GM12875 (cell line): ENCODE measurements around the gene LGALS7.
"Not testable (repeated sequence)": the region's sequence is repeated elsewhere in the genome, so short reads cannot be mapped to it uniquely, and the experiment has no call there.

Experiments
- H3K4me3 ChIP-seq: one replicate; pipeline ENCODE4 v1.5.1; 2011; ENCODE audit warnings: low read depth, low read length, control low read depth
- CTCF ChIP-seq: IDR thresholded peaks from 2 replicates; pipeline ENCODE4 v1.5.1; 2011; ENCODE audit warnings: low read depth, mild to moderate bottlenecking, control low read depth, inconsistent platforms, low read length, moderate library complexity, borderline replicate concordance; ENCODE audit not compliant: insufficient read depth

Gene LGALS7

DNA sequence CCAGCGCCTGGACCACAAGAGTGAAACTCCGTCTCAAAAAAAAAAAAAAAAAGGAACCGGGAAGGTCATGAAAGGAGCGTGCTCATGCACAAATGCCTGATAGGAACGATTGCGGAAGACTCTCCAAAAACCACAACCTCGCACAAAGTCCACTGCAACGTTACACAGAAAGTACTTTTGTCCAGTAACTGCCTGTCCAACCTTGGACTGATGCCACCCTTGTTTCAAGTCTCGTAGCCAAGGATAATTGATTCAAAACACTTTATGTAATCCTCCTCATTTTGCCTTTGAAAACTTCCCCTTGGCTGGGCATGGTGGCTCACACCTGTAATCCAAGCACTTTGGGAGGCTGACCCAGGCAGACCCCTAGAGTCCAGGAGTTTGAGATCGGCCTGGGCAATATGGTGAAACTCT lies 13.7 kb downstream of the LGALS7 start:
- no peak overlapping the region for H3K4me3 ChIP-seq
- no peak for TF ChIP-seq CTCF

DNA sequence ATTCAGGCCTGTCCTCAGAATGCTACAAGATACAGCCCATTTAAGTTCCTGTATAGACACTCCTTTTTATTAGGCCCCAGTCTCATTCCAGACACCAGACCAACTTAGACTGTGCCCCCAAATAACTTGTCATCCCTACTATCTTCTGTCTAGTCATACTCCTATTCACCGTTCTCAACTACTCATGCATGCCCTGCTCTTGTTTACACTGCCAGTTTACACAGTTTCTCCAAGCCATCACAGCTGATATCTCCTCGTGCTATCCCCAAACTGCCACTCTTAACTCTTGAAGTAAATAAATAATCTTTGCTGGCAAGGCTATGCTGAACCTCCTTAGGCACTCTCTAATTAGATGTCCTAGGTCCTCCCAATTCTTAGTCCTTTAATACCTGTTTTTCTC lies 19.1 kb downstream of the LGALS7 start:
- H3K4me3 ChIP-seq: not testable (repeated sequence)

GRCh38 chr19:38753783-38754182 lies 19.5 kb downstream of the LGALS7 start:
- H3K4me3 ChIP-seq: not testable (repeated sequence)

GRCh38 chr19:38745316-38745715 lies 28.0 kb downstream of the LGALS7 start:
- no peak overlapping the region for H3K4me3 ChIP-seq
- no peak for TF ChIP-seq CTCF

- no peak overlapping the region for H3K4me3 ChIP-seq
- TF ChIP-seq CTCF: no peak
Observed at GRCh38 chr19:38744874-38745273, 28.4 kb downstream of the LGALS7 start.

DNA sequence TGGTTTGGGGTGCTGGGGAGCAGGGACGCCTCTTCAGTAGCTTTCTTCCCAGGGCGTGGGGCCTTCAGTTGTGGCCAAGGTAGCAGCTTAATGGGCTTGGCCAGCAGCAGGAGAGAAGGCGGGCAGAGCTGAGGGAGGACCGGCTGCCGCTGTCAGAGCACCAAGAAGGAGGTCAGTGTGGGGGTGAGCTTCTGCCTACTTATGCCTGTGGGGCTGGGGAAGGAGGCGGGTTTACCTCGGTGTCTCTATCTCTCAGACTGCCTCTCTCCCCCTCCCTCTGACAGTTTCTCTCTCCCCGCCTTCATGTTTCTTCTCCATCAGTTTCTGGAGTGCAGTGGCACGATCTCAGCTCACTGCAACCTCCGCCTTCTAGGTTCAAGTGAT lies 29.0 kb downstream of the LGALS7 start, which contains the start of gene CAPN12:
Gene CAPN12 (minus strand): TSS at position 177 of the 384 bp plus-strand sequence. CDS start 309 bp downstream, outside the sequence.
- no peak within 1 kb of the TSS for H3K4me3 ChIP-seq
- TF ChIP-seq CTCF: no peak

GRCh38 chr19:38743394-38744297 lies 29.7 kb downstream of the LGALS7 start:
- TF ChIP-seq CTCF: no peak
- H3K4me3 ChIP-seq: no peak overlapping the region

- H3K4me3 ChIP-seq: no peak overlapping the region
- no peak for TF ChIP-seq CTCF
Observed at GRCh38 chr19:38742906-38743305, 30.4 kb downstream of the LGALS7 start.
